ENCODE data around the gene CADM1.

The CADM1 gene

DNA sequence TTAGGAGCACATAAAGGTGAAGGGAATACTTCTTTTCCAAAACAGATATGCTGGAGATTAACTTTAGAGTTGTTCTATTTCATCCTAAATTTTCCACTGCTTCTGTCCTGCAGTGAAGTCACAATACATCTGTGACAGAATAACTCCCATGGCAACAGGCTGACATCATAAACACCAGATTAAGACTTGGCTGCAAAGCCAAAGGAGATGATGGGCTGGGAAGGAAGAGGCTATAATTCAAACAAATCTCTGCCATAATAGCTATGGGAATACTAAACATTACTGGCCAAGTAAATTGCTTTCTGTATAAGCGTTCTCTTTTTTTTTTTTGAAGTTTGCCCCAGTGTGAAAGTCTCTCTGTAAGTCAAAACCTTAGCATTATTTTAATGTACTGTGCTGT, 107.7 kb downstream of the CADM1 start:
- DNase-seq: no peak

DNA sequence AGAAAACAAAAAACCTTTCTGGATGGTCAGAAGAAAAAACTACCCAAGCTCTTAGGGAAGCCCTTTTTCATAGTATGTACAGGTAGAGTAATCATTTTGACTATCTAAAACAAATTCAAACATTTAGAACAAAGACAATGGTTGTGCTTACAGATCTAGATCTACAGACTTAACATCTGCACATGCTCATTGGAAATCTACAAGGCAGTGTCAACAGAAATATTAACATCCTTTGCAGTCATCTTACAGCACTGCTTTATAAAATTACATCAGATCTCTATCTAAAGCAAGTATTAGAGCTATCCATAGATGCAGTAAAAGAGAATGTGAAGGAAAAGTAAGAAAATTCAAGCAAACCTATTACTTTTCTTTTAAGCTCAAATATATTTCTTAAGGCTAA, 110.3 kb downstream of the CADM1 start:
- DNase-seq: no peak

DNA sequence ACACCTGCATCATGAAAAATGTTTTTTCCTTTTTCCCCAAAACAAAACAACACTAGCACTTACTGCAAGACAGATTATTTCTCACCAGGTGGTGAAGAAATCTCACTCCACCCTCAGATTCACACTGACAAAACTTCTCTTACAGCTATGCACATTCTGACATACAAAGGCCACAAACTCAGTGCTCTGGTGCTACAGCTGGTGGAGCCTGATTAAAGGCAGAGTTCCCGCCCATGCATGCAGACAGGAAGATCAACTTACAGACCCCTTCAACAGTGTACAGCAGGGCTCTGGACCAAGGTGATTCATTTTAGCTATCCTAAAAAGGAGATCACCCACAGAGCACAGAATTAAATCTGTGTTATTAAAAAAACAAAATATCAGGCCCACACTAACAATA, 112.6 kb downstream of the CADM1 start:
- no peak for DNase-seq

DNA sequence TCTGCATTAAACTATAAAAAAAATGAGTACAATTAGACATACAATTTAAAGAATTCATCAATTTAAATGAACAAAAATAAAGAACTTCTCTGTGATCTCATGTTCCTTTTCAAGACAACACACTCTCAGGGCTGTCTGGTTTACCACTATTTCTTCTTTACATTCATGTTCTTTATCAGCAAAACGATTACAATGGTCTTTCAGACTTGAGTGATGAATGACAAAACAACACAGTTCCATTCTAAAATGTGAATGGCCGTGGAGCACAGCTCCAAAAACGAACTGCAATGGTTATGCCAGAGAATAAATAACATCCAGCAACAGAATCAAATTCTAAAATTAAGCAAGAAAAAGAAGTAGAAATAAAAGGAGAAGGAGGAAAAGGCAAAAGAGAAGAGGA, 113.1 kb downstream of the CADM1 start:
- DNase-seq: no peak

DNA sequence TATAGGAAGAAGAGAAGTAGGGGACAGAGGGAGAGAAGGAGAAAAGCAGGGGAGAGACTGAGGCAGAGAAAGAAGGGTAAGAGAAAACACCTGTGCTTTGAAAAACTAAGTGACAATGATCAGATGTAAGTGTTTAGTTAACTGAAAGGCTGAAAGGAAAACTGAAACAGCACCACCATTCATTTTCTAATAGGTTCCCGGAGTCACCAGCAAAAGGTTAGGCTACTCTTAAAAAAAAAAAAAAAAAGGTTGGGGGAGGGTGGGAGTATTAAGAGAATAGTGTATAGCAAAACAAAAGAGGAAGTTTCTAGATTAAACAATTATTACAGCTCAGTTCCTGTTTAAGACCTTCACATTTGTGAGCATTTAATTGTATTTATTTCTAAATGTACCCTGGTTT, 113.8 kb downstream of the CADM1 start:
- no peak for DNase-seq

DNA sequence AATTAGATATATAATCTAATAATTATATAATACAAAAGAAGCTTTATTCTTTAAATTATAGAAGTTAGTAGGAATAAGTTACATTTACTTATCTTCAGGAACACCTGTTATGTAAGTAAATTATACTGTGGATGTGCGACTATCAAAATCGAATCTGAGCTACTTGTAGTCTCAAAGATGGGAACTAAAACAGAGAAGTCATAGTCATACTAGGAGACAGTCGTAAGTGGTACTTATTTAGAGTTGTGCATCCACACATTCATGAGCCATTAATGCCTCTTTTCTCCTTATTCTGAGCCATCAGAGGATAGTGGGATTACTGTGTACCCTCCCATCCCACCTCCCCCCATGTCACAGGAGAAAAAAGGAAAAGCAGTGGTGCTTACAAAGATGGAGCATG, 114.4 kb downstream of the CADM1 start:
- no peak for DNase-seq

DNA sequence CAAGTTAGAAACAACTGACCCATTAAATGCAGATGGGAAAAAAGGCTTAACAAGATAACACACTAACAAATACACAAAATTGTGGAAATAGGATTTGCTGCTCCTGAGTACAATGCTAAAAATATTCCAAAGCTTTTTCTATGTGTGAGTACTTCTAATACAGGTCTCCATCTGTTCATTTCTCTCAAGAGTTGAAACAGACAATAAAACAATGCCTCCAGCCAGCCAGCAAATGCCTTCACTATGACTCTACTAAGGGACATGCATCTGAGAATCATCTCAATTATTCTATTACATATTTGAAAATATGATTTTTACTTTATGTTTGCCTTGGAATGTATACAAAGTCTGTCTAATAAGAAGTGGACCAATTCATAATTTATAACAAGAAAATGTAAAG, 119.0 kb downstream of the CADM1 start:
- no peak for DNase-seq

DNA sequence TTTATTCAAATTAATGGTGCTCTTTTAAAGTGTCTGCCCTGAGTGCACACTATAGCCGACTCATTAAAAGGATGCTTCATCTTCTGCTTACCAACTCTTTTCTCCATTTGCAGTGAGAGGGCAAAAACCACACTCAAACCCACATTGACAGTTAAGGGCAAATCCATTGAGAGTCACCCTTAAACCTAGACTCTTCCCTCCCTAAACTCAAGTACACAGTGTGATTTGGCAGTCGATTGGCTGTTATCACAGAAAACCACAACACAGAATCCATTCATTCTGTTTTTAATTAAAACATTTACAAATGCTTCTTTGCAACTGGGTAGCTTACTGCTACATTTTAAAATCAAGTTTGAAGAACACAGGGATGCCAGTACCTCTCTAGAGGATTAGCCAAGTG, 120.0 kb downstream of the CADM1 start:
- no peak for DNase-seq

DNA sequence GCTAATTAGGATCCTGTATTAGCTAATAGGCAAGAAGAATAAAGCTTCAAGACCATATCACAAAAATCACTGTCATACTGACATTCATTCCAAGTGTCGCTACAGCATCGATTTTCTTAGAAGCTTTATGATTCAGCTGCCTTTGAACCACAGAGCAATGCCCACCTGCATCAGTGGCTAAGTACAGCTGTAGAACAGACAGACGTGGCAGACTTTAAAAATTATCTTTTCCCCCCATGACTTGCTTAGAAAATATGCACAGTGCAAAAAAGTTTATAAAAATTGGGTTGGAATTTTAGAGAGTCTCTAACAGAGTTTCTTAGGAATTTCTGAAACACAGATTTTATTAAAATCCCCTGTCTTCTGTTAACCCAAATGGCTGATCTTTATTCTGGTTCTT, 120.8 kb downstream of the CADM1 start:
- no peak for DNase-seq

DNA sequence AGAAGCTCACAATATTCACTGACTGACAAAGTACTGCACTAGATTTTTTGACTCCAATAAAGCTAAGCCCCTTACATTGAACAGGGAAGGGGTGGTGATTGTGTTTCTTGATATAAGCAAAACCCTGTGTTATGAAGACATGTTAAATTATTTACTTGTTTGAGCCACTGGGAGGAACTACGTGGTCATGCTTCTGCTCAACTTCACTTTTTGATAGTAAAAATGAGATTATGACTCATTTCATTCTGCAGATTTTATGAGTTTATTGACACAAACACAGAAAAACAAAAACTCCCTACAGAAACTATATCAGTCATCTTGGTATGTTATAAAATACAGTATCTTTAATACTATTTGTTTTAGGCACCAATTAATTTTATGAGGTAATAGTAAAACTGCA, 124.7 kb downstream of the CADM1 start:
- DNase-seq: no peak

DNA sequence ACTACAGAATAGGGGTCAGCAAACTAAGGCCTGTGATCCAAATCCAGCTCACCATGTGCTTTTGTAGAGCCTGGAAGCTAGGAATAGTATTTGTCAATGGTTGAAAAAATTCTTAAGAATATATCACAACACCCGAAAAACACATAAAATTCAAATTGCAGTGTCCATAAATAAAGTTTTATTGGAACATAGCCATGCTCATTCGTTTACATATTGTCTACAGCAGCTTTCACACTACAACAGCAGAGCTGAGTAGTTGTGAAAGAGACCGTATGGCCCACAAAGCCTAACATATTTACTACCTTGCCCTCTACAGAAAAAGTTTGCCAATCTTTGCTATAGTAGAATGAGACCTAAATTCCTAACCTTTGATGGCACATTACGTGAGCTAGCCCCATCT, 125.7 kb downstream of the CADM1 start:
- DNase-seq: no peak

DNA sequence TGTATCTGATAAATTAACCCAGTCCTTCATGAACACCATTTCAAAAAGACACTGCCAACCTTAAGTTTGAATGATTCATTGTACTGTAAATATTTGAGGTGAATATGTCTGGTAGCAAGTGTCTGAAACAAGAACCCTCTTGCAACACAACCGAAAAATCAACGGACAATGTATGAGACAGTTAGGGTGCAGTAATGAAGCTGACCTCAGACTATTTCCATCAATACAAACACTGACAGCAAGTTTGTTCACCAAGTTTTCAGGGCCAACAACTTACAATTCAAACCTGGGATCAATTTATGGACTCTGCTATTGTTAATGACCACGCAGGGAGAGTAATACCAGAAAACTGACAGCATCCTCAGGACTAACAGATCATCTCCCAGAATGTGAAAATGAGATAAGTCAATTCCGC, 126.3 kb downstream of the CADM1 start:
- DNase-seq: no peak

DNA sequence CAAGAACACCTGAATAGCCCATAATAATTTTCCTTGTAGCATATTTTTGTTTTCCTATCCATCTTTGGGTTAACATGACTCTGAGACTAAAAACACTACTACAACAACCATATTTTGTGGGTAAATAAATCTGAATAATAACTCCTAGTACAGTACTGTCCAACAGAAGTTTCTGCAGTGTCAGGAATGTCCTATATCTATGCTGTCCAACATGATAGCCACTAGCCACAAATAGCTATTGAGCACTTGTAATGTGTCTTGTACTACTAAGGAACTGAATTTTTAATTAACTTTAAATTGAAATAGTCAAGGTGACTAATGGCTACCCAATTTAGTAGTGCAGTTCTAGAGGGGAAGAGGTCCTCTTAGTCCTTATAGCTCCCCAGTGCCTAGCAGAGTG, 135.6 kb downstream of the CADM1 start:
- DNase-seq: no peak

DNA sequence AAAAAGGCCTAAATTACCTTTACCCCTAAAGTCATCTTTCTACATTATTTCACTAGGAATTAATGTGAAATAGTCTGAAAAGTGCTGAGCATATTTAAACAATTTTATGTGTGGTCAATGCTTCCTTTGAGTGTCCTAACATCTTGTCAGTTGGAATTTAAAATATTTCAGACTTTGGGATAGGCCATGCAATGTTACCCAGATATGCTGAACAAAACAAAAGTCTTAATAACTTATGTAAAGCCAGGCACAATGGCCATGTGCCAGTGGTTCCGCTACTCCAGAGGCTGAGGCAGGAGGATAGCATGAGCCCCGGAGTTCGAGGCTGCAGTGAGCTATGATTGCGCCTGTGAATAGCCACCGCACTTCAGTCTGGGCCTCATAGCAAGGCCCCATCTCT, 137.4 kb downstream of the CADM1 start:
- DNase-seq: no peak

DNA sequence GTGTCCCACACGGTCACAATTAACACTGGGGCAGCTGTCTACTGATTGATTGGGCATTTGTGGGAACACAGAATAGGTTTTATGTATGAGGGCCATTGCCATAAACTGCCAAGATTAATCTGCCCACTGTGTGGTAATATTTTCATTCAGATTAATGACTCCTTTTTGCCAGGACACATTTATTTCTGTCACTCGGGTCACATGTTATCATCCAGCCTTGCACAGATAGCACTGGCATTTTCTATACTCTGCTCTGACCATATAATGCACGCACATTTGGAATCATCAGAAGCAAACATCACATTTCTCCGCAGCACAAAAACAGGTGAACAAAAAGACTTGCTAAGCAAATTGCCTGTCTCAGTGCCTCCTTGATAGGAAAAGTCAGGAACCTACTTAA, 138.3 kb downstream of the CADM1 start:
- DNase-seq: no peak

DNA sequence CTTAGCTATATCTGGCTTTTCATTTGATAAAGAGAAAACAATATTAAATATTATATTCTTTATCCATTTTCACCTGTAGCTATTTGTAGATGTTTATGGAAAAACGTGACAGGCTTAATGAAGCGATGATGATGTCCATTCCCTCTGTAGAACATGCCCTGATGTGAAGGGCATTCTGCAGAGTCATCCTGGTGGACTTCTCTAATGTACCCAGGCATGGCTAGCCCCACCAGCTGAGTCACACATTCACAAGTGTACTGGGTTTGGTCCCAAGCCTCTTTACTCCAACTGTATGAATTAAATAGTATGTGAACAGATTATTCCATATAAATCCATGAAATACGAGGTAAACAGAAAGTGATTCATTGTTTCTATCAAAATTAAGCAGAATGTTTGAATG, 139.3 kb downstream of the CADM1 start:
- DNase-seq: no peak

DNA sequence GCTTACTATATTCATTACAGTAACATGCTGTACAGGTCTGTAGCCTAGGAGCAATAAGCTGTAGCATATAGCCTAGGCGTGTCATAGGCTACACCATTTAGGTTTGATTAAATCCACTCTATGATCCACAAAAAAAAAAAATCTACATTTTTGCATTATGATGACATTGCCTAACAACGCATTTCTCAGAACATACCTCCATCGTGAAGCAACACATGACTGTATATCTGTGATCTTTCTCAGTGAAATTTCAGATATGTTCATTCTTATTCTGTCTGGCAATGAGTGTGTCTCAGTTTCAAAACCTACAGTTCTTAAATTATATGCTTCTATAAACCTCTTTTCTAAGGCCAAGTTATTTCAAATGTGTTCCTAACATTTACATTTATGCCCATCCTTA, 140.3 kb downstream of the CADM1 start:
- no peak for DNase-seq

DNA sequence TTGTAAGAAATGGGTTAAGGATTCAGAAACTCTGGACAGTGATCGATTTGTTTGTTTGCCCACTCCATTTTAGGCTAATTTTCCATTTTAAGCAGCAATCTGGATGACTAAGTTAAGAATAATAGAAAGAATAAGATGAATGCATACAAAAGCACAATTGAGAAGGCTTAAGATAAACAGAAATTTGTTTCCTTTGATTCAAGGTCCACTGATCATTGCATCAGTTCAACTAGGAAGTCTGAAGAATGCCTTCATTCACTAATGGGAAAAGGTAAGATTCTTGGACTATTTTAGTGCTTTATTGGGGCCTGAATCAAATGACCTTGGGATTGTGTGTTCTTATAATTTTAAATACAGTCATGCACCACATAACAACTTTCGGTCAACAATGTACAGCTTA, 140.8 kb downstream of the CADM1 start:
- DNase-seq: no peak

DNA sequence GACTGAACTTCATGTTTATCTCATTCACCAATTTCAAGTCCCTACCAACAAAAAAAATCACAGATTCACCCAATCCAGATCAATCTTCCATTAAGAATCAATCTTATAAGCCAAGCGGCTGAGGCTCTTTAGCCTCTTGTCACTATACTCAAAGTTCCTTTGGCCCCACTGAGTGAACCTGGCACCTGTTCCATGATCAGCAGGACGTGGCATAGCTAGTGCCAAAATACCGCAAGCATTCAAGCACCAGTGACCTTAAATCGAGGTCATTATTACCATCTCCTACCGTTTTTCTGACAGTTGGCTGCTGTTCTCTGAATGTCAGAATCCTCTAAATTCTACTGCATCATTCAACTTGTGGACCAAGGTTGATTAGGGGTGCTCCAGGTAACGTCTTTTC, 141.2 kb downstream of the CADM1 start:
- DNase-seq: no peak

DNA sequence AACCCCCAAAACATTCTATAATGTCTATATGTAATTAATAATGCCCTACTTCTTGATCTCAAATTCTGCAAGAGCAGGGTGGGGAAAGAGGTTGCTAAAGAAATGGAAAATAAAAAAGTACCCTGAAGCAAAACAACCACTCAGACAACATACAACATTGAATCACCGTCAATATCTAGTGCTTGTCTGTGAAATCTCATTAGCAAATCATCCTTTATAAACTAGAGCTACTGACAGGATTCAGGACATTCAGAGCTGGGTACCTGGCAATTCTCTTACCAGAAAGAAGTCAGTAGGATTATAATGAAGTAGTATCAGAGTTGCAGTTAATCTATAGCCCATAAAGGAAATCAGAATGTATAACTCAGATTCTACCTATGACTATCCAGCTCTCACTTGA, 143.2 kb downstream of the CADM1 start:
- no peak for DNase-seq

DNA sequence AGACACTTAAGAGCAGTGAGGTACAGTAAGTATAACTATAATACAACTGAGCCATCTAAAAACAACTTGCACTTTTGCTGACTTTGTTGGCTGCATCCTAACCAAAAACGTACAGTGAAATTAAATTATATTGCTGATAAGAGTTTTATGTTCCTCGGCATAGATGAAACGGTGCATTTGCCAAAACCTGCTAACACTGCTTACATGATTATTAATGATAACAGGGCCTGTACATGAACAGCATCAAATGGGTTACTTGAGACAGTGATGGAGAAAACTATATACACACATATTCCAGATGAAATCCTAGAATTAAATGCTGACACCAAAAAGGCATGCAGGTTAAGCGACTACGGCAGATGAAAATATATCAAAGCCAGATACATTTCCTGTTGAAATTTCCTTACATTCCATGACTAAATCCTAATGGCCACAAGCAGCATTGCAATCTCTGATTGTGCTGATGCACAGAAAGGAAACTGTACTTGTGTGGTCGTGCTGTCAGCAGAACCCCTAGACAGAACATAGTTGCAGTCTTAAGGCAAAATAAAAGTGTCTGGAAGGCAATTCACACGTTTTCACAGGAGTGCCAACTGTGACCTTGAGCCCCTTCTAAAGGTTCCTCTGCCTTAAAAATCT, 143.9 kb downstream of the CADM1 start:
- no peak for DNase-seq

DNA sequence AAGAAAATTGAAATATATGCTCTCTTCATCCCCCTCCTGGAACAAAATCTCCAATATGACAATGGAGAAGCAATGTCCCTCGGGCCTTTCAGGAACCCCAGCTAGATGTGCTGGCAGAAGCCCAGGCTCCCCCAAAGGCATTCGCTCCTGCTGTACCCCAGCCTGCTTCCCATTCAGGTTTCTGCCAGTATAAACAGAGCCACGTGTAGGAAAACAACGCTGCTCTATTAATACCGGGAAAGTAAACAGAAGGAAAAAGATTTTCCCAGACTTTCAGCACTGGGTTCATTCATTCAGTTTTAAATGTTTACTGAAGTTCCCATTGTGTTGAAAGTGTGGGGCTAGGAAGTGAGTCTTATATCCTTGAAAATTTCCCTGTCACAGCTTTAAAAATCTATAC, 147.1 kb downstream of the CADM1 start:
- DNase-seq: no peak

DNA sequence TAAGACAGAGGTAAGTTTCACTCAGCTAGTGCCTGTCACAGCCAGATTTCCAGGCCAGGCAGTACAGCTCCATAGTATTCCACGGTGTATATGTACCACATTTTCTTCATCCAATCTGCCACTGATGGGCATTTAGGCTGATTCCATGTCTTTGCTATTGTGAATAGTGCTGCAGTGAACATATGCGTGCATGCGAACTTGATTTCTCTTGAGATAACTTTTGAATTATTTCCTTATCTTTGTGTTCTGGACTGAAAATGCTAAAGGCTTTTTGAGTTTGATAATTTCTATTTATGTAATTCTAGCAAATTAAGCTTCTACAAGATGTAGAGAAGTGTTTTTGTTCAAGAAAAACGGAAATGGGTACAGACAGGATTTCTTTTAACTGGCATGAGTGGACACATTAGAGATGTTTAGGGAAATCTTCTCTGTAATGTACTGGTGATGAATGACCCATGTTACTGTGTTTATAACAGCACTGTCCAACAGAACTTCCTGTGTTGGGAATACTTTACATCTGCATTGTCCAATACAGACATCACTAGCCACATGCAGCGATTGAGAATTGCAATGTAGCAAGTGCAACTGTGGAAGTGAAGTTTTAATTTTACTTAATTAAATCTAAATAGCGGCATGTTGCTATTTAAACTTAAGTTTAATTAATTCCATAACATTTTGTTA, 151.3 kb downstream of the CADM1 start:
- no peak for DNase-seq

DNA sequence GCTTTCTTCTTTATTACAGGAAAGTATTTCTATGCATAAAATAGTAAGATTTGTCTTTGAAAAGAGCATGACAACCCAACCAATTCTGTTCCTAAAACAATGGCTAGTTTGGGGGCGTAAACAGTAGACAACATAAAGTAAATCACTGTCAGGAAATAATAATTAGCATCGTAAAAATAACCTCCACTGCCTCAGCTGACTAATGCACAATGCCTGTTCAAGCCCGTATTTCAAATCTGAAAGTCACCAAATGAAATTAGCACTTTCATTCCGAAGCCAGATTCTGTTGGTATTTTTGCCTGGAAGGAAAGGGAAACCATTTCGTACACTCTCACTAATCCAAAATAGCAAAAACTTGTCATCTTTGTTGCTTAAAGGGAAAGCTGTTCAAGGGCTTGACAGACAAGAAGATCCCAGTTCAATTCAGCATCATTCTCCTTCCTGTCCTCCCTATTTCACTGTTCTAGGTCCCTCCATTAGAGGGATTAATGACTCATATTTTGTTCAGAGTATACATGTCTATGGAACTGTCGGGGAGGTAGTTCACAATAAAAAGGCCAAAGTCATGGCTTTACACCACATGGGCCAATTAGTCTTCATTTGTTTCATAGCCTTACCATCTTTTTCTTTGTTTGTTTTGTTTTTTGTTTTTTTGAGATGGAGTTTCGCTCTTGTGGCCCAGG, 154.7 kb downstream of the CADM1 start:
- no peak for DNase-seq

DNA sequence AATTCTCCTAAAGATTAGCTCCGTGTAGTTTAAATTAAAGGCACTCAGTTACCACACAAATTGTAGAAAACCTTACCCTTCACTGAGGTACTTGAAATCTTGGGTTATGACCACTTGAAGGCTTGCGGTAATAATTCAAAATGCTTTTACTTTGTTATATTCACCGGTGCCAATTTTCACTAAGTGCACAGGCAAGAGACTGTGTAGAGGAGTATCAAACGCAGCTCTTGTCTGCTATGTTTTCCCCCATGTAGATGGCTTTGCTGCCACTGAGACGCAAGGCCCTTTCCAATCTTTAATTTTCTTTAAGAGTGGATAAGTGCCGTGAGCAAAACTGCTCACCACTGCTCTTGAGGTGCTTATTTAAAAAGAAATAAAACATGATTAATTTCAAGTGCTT, 155.8 kb downstream of the CADM1 start:
- no peak for DNase-seq

Measured in DMS153 (cell line).